GM18526 (cell line): ENCODE results near the gene PHKG2.

ENCODE experiments used
- POLR2A ChIP-seq: IDR thresholded peaks from 3 replicates; pipeline ENCODE4 v1.6.1; 2011; ENCODE audit not compliant: insufficient read length; ENCODE audit errors: extremely low read depth

PHKG2 gene

DNA sequence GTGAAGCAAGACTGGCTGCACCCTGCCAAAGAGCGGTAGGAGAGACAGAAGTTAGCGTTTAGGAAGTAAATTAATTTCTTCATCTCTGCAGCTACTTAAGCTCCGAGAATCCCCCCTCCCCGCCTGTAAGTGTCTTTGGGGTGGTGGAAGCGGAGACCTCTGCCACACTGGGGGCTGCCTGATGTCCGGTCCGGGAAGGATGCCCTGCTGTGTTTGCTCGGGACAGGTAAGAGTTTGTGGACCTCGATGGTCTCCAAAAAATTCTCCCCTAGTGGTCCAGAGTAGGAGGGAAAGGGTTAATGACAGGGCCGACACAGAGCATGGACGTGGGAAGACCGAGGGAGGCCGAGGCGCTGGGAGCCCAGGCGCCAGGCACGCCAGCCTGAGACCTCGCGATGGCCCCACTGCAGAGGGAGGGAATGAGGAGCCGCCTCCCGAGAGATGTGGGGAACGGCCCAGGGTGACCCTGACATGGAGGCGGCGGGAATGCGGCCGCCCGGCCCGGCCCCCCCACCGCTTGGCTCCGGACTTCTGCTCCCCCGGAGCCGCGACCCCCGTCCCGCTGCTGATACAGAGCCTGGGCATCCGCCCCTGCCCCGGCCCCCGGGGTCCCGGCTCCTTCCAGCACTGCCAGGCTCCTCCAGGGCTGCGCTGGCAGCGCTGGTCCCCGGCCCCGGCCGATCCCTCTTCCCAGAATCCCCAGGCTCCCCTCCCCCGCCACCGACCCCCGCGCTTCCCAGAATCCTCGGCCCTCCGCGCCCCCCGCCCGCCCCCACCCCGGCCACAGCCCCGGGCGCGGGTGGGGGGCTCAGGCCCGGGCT, 38.1 kb downstream of the PHKG2 start:
- no peak for TF ChIP-seq POLR2A

GRCh38 chr16:30786936-30787612, 38.8 kb downstream of the PHKG2 start, which contains the start of gene ZNF629:
Gene ZNF629 (minus strand): TSS chr16:30787205. CDS start chr16:30784482, 2,723 bp downstream.
- TF ChIP-seq POLR2A, result peak; percentile 25

GRCh38 chr16:30787613-30788378, 39.6 kb downstream of the PHKG2 start:
- TF ChIP-seq POLR2A, result no peak

DNA sequence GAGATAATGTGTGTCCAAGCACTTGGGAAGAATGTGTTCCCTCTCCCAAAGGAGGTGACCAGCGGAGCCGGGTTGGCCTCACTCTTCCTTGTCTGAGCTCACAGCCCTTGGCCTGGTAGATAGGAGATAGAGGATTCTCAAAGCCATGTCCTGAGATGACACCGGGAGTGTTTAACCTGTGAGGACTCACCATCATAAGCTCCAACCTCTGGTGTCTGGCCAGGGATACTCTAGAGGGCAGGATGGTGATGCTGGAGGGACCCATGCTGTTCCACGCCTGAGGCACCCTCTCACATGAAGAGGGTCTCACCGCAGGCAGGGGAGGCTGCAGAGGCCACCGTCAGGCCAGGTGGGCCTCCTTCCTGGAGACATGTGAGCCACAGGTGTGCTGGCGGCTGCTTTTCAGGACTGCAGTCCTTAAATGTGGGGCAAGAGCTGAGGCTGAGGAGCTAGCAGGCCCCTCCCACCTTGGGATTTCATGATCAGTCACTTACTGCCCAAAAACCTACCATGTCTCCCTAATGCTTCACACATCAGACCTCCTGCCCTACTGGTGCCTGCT, 45.4 kb downstream of the PHKG2 start:
- no peak for TF ChIP-seq POLR2A

DNA sequence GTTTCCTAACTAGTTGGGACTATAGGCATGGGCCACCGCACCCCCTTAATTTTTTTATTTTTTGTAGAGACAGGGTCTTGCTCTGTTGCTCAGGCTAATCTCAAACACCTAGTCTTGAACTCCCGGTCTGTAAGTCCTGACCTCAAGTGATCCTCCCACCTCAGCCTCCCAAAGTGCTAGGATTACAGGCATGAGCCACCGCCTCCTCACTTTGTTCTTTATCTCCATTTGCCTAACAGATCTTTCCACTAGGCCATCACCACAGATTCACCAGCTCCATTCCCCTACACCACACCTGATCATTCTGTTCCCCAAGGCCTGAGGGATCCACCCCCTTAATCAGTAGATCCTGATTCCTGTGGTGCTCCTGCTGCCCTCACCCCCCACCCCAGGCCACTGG, 46.4 kb downstream of the PHKG2 start:
- no peak for TF ChIP-seq POLR2A

- TF ChIP-seq POLR2A, result no peak
Observed at GRCh38 chr16:30797670-30798309, 49.6 kb downstream of the PHKG2 start.
